LNCAP (cell line): ENCODE results near the gene NSA2.

Experiments used
- CTCF ChIP-seq: fragments of 450-650 bp; IDR thresholded peaks from 2 replicates; pipeline ENCODE4 v1.5.1; 2017; ENCODE audit warnings: mild to moderate bottlenecking

Gene NSA2

GRCh38 chr5:74822288-74822687 lies 55.2 kb downstream of the NSA2 start:
- TF ChIP-seq CTCF, result no peak

GRCh38 chr5:74829413-74829812 lies 62.4 kb downstream of the NSA2 start:
- TF ChIP-seq CTCF, result no peak
